AG09319 (cell line): ENCODE results near the gene ALOX15B.

Experiments
- DNase-seq: peaks from one replicate; pipeline ENCODE4 v3.0.0-alpha.2; 2010; ENCODE audit warnings: low read depth; ENCODE audit errors: extremely low read depth
- CTCF ChIP-seq: IDR thresholded peaks from 2 replicates; pipeline ENCODE4 v1.5.1; 2011; ENCODE audit warnings: low read depth, mild to moderate bottlenecking, inconsistent platforms, low read length, moderate library complexity

ALOX15B gene

GRCh38 chr17:8015236-8015956, 23.5 kb upstream of the ALOX15B start:
- no peak for DNase-seq
- TF ChIP-seq CTCF: no peak

- no peak for TF ChIP-seq CTCF
- no peak for DNase-seq
Measured at GRCh38 chr17:8015957-8016631, 22.8 kb upstream of the ALOX15B start.

GRCh38 chr17:8016632-8017424, 22.0 kb upstream of the ALOX15B start:
- peak; percentile 39 for TF ChIP-seq CTCF
- no peak for DNase-seq

GRCh38 chr17:8018436-8018835, 20.4 kb upstream of the ALOX15B start:
- no peak for DNase-seq
- no peak for TF ChIP-seq CTCF

- no peak for DNase-seq
- TF ChIP-seq CTCF: no peak
Measured at GRCh38 chr17:8019166-8019565, 19.7 kb upstream of the ALOX15B start.

GRCh38 chr17:8019665-8020650, 18.9 kb upstream of the ALOX15B start:
- no peak for TF ChIP-seq CTCF
- DNase-seq: no peak
